IMR-90 (cell line): ENCODE results near the gene OR14K1. TPM values are rescaled to one million over a fixed set of nuclear protein-coding genes. Genes with fewer than 3 reads are reported as not detected.

Experiments
- ATAC-seq: fragments of 200-7000 bp; cut with Tn5 transposase; 2 replicates; pipeline ENCODE4 v1.9.1; 2020; ENCODE audit warnings: low read depth, mild to moderate bottlenecking, moderate library complexity
- BruUV-seq: library from RNA; stranded (reverse); fragments of 400-500 nt; replicated peaks from 2 replicates; lab custom pipeline; 2021; lab: Mats Ljungman, UMichigan
- CTCF ChIA-PET: fragments of 300-600 bp; formaldehyde crosslinking; extraction: SDS; loops from one replicate; lab custom pipeline; 2021; ENCODE audit warnings: antibody characterized with exemption; lab: Yijun Ruan, JAX
- POLR2A ChIA-PET: fragments of 300-600 bp; sonication (Branson Sonifier 250); formaldehyde crosslinking; loops from one replicate; lab custom pipeline; 2022; ENCODE audit warnings: antibody characterized with exemption; ENCODE audit not compliant: unreplicated experiment; lab: Charles Lee
- DNase-seq: peaks from one replicate; pipeline ENCODE4 v3.0.0; 2013
- H2AFZ ChIP-seq: replicated peaks from 2 replicates; pipeline ENCODE3; 2013; ENCODE audit warnings: low read length, mild to moderate bottlenecking; ENCODE audit not compliant: poor library complexity
- H2AK5ac ChIP-seq: 2 replicates; pipeline ENCODE4 v1.6.1; 2013; ENCODE audit warnings: low read depth, low read length, inconsistent platforms
- H2AK9ac ChIP-seq: replicated peaks from 2 replicates; pipeline ENCODE3; 2013; ENCODE audit warnings: mild to moderate bottlenecking, low read depth, low read length, moderate library complexity; ENCODE audit not compliant: poor library complexity
- H2BK120ac ChIP-seq: 2 replicates; pipeline ENCODE4 v1.6.1; 2013; ENCODE audit warnings: low read depth, low read length, inconsistent platforms
- H2BK15ac ChIP-seq: 3 replicates; pipeline ENCODE4 v1.6.1; 2013; ENCODE audit warnings: low read depth, low read length, inconsistent platforms
- H2BK20ac ChIP-seq: 2 replicates; pipeline ENCODE4 v1.6.1; 2013; ENCODE audit warnings: low read depth, mild to moderate bottlenecking, inconsistent platforms, low read length, moderate library complexity
- H2BK5ac ChIP-seq: 2 replicates; pipeline ENCODE4 v1.6.1; 2013; ENCODE audit warnings: mild to moderate bottlenecking, low read depth, low read length, inconsistent platforms; ENCODE audit not compliant: poor library complexity, severe bottlenecking
- H3K14ac ChIP-seq: replicated peaks from 2 replicates; pipeline ENCODE4 v1.6.1; 2013; ENCODE audit warnings: low read depth, low read length, inconsistent platforms
- H3K18ac ChIP-seq: 2 replicates; pipeline ENCODE4 v1.6.1; 2013; ENCODE audit warnings: low read depth, low read length, control low read depth
- H3K23ac ChIP-seq: 2 replicates; pipeline ENCODE4 v1.6.1; 2013; ENCODE audit warnings: low read depth, low read length, inconsistent platforms
- H3K27ac ChIP-seq: 2 replicates; pipeline ENCODE4 v1.5.1; 2013; ENCODE audit warnings: mild to moderate bottlenecking, control low read depth, low read length; ENCODE audit not compliant: insufficient read depth
- H3K27me3 ChIP-seq: 2 replicates; pipeline ENCODE4 v1.6.1; 2013; ENCODE audit warnings: low read length; ENCODE audit not compliant: control insufficient read depth, insufficient read depth
- H3K36me3 ChIP-seq: 2 replicates; pipeline ENCODE4 v1.6.1; 2013; ENCODE audit warnings: low read length, mixed read lengths; ENCODE audit not compliant: control insufficient read depth, insufficient read depth
- H3K4ac ChIP-seq: 2 replicates; pipeline ENCODE4 v1.6.1; 2013; ENCODE audit warnings: low read depth, low read length, inconsistent platforms
- H3K4me1 ChIP-seq: 2 replicates; pipeline ENCODE4 v1.6.1; 2013; ENCODE audit warnings: low read length, mixed read lengths; ENCODE audit not compliant: control insufficient read depth, insufficient read depth
- H3K4me2 ChIP-seq: 2 replicates; pipeline ENCODE4 v1.6.1; 2013; ENCODE audit warnings: low read depth, mild to moderate bottlenecking, control low read depth, low read length, moderate library complexity
- H3K4me3 ChIP-seq: 2 replicates; pipeline ENCODE4 v1.5.1; 2013; ENCODE audit warnings: low read depth, mild to moderate bottlenecking, control low read depth, low read length, moderate library complexity; ENCODE audit not compliant: insufficient read depth
- H3K56ac ChIP-seq: 2 replicates; pipeline ENCODE4 v1.6.1; 2013; ENCODE audit warnings: low read length, inconsistent platforms; ENCODE audit not compliant: insufficient read depth; ENCODE audit errors: extremely low read depth
- H3K79me1 ChIP-seq, 2 experiments: 2 replicates each; pipeline ENCODE4 v1.6.1; 2013; ENCODE audit warnings: low read length in 2 of 2, inconsistent platforms in 1 of 2, low read depth in 1 of 2
- H3K9ac ChIP-seq: 2 replicates; pipeline ENCODE4 v1.6.1; 2013; ENCODE audit warnings: low read depth, low read length, control low read depth
- H3K9me1 ChIP-seq: 2 replicates; pipeline ENCODE4 v1.6.1; 2013; ENCODE audit warnings: low read length, inconsistent platforms; ENCODE audit not compliant: insufficient read depth
- H3K9me3 ChIP-seq: 2 replicates; pipeline ENCODE4 v1.6.1; 2013; ENCODE audit warnings: low read length; ENCODE audit not compliant: control insufficient read depth, insufficient read depth
- H4K20me1 ChIP-seq: 2 replicates; pipeline ENCODE4 v1.6.1; 2013; ENCODE audit warnings: low read length, inconsistent platforms; ENCODE audit not compliant: insufficient read depth
- H4K5ac ChIP-seq: 2 replicates; pipeline ENCODE4 v1.6.1; 2013; ENCODE audit warnings: mild to moderate bottlenecking, low read depth, low read length, control low read depth
- H4K8ac ChIP-seq, 2 experiments: 2 replicates each; pipeline ENCODE4 v1.6.1; 2013; ENCODE audit warnings: low read depth in 2 of 2, low read length in 2 of 2, control low read depth in 1 of 2, inconsistent platforms in 1 of 2
- H4K91ac ChIP-seq: 2 replicates; pipeline ENCODE4 v1.6.1; 2013; ENCODE audit warnings: low read depth, low read length, inconsistent platforms; ENCODE audit not compliant: insufficient read depth
- FOS ChIP-seq: fragments of 150-350 bp; IDR thresholded peaks from 2 replicates; pipeline ENCODE4 v1.6.1; 2016; ENCODE audit warnings: low read depth, low read length
- MAFK ChIP-seq: IDR thresholded peaks from 2 replicates; pipeline ENCODE4 v1.6.1; 2012; ENCODE audit warnings: low read depth, low read length, improper control_type of control experiment
- NFE2L2 ChIP-seq: fragments of 150-350 bp; IDR thresholded peaks from 2 replicates; pipeline ENCODE4 v1.6.1; 2016; ENCODE audit warnings: low read depth, mild to moderate bottlenecking, low read length
- RCOR1 ChIP-seq: IDR thresholded peaks from 2 replicates; pipeline ENCODE4 v1.6.1; 2012; ENCODE audit warnings: mild to moderate bottlenecking, low read length, improper control_type of control experiment; ENCODE audit not compliant: insufficient replicate concordance
- SMC3 ChIP-seq: fragments of 150-350 bp; IDR thresholded peaks from 2 replicates; pipeline ENCODE4 v1.6.1; 2016; ENCODE audit warnings: low read depth, mild to moderate bottlenecking, antibody characterized with exemption, low read length, moderate library complexity
- dilution Hi-C: fragments of 300-500 bp; cut with HindIII; formaldehyde crosslinking; loops from one replicate; pipeline ENCODE4 v1.14.3; 2018; ENCODE audit warnings: low sequenced_read_pairs; ENCODE audit not compliant: unreplicated experiment
- in situ Hi-C: fragments of 300-500 bp; cut with MboI; formaldehyde crosslinking; loops from 3 replicates; pipeline ENCODE4 v1.14.3; 2019; ENCODE audit warnings: low sequenced_read_pairs, inconsistent platforms, mixed read lengths
- intact Hi-C: fragments of 100-400 bp; cut with micrococcal nuclease; formaldehyde crosslinking; loops from 2 replicates; pipeline ENCODE4 v1.10.0; 2022
- polyA plus RNA-seq, 3 experiments: library from polyadenylated mRNA; depleted of rRNA; stranded (reverse); fragments of >200 nt; gene quantifications; 2 replicates each; pipeline ENCODE4 v1.2.3, GENCODE V29; 2012; ENCODE audit warnings: low replicate concordance in 1 of 3
- total RNA-seq: library from RNA; depleted of rRNA; stranded (reverse); fragments of >200 nt; gene quantifications from 2 replicates; pipeline ENCODE4 v1.2.3, GENCODE V29; 2012; rRNA removed

OR14K1 gene
- total and polyA plus RNA-seq, 2 of the 4 experiments (the other 2 are of a cell fraction) = not detected

DNA sequence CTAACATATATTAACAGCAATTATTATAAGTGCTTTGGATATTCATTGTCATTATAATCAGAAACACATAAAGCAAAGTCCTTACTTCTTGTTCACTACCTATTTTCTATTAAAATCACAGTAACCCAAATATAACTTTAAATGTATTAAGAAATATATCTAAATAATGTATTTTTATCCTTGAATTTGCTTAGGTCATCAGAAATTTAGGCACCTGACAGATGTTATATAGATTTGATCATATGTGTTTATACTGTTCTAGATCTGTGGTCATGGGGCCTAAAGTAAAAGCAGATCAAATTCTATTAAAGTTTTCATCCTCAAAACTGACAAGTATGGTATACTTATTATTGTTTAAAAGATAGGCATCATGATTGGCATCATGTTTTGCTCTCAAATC, 31.2 kb downstream of the OR14K1 start:
- Histone ChIP-seq H3K56ac (no peak overlapping the region), H2BK20ac (no peak overlapping the region), H4K8ac (no peak overlapping the region), H2AK9ac (no peak overlapping the region), H4K91ac (no peak overlapping the region), H4K20me1 (no peaks in the 10 kb centered on the region), H3K27ac (no peak overlapping the region), H3K27me3 (no peaks in the 10 kb centered on the region), H3K9me3 (peaks cover 3% of the 10 kb centered on the region; the same call in 1 of the 2 replicates), H3K4me2 (no peak overlapping the region), H3K4me1 (no peaks in the 10 kb centered on the region), H3K14ac (no peak overlapping the region), H3K4me3 (no peak overlapping the region), H2AK5ac (no peak overlapping the region), H3K4ac (no peak overlapping the region), H3K36me3 (no peaks in the 10 kb centered on the region), H3K23ac (no peak overlapping the region), H3K18ac (no peak overlapping the region), H2BK120ac (no peak overlapping the region), H2BK5ac (no peak overlapping the region), H3K9me1 (no peaks in the 10 kb centered on the region), H4K5ac (no peak overlapping the region), H2BK15ac (no peak overlapping the region), H2AFZ (no peak overlapping the region), H3K79me1 (no peaks in the 10 kb centered on the region), H3K9ac (no peak overlapping the region)
- BruUV-seq = no TSS peak
- ATAC-seq = no peak
- in situ Hi-C loops (no loop called here), dilution Hi-C loops (no loop called here), intact Hi-C loops (no loop called here)
- TF ChIP-seq FOS (no peak), SMC3 (no peak), MAFK (peak; percentile 96), NFE2L2 (no peak), RCOR1 (no peak)
- DNase-seq = no peak
- ChIA-PET CTCF (no interaction called here), POLR2A (no interaction called here)

Other genes with a start within 250 kb of the OR14K1 start
- not detected in 2 replicates for gene OR2C3, start 202.2 kb upstream of the OR14K1 start, total RNA-seq
- gene OR2C3, start 202.2 kb upstream of the OR14K1 start, polyA plus RNA-seq (2012; rRNA removed) = not detected in 2 replicates
- gene GCSAML, start 189.5 kb upstream of the OR14K1 start, total RNA-seq = not detected in 2 replicates
- not detected in 2 replicates for gene GCSAML, start 189.5 kb upstream of the OR14K1 start, polyA plus RNA-seq (2012; rRNA removed)
- not detected in 2 replicates for gene OR2G2, start 150.3 kb upstream of the OR14K1 start, total RNA-seq
- not detected in 2 replicates for gene OR2G2, start 150.3 kb upstream of the OR14K1 start, polyA plus RNA-seq (2012; rRNA removed)
- gene OR2G3, start 133.0 kb upstream of the OR14K1 start, total RNA-seq = not detected in 2 replicates
- not detected in 2 replicates for gene OR2G3, start 133.0 kb upstream of the OR14K1 start, polyA plus RNA-seq (2012; rRNA removed)
- gene OR13G1, start 58.9 kb upstream of the OR14K1 start, total RNA-seq = not detected in 2 replicates
- gene OR13G1, start 58.9 kb upstream of the OR14K1 start, polyA plus RNA-seq (2012; rRNA removed) = not detected in 2 replicates
- not detected in 2 replicates for gene OR6F1, start 22.0 kb upstream of the OR14K1 start, total RNA-seq
- not detected in 2 replicates for gene OR6F1, start 22.0 kb upstream of the OR14K1 start, polyA plus RNA-seq (2012; rRNA removed)
- not detected in 2 replicates for gene OR14A2, start 9.5 kb downstream of the OR14K1 start, total RNA-seq
- not detected in 2 replicates for gene OR14A2, start 9.5 kb downstream of the OR14K1 start, polyA plus RNA-seq (2012; rRNA removed)
- not detected in 2 replicates for gene OR1C1, start 21.9 kb downstream of the OR14K1 start, total RNA-seq
- gene OR1C1, start 21.9 kb downstream of the OR14K1 start, polyA plus RNA-seq (2012; rRNA removed) = not detected in 2 replicates
- gene OR14A16, start 85.5 kb downstream of the OR14K1 start, total RNA-seq = not detected in 2 replicates
- gene OR14A16, start 85.5 kb downstream of the OR14K1 start, polyA plus RNA-seq (2012; rRNA removed) = not detected in 2 replicates
- not detected in 2 replicates for gene OR11L1, start 103.3 kb downstream of the OR14K1 start, total RNA-seq
- not detected in 2 replicates for gene OR11L1, start 103.3 kb downstream of the OR14K1 start, polyA plus RNA-seq (2012; rRNA removed)
- gene TRIM58, start 118.6 kb downstream of the OR14K1 start, total RNA-seq = 0.54 and 1.1 TPM in 2 replicates
- gene TRIM58, start 118.6 kb downstream of the OR14K1 start, polyA plus RNA-seq (2012; rRNA removed) = 0.79 and 0.91 TPM in 2 replicates
- gene OR2W3, start 157.0 kb downstream of the OR14K1 start, total RNA-seq = 0.28 and 0.54 TPM in 2 replicates
- 0.63 and 0.90 TPM in 2 replicates for gene OR2W3, start 157.0 kb downstream of the OR14K1 start, polyA plus RNA-seq (2012; rRNA removed)
- gene OR2T8, start 181.6 kb downstream of the OR14K1 start, total RNA-seq = not detected in 2 replicates
- gene OR2T8, start 181.6 kb downstream of the OR14K1 start, polyA plus RNA-seq (2012; rRNA removed) = not detected in 2 replicates
- not detected in 2 replicates for gene OR2AJ1, start 186.3 kb downstream of the OR14K1 start, total RNA-seq
- not detected in 2 replicates for gene OR2AJ1, start 186.3 kb downstream of the OR14K1 start, polyA plus RNA-seq (2012; rRNA removed)
- gene OR2L8, start 210.2 kb downstream of the OR14K1 start, total RNA-seq = not detected in 2 replicates
- gene OR2L8, start 210.2 kb downstream of the OR14K1 start, polyA plus RNA-seq (2012; rRNA removed) = not detected in 2 replicates
- gene OR2AK2, start 226.6 kb downstream of the OR14K1 start, total RNA-seq = not detected in 2 replicates
- gene OR2AK2, start 226.6 kb downstream of the OR14K1 start, polyA plus RNA-seq (2012; rRNA removed) = not detected in 2 replicates